Neural cell (in vitro differentiated cells): ENCODE data around the gene PCP2.

Experiments used
- MXI1 ChIP-seq: fragments of 450-650 bp; conservative IDR thresholded peaks from 2 replicates; pipeline ENCODE4 v1.6.1; 2014; ENCODE audit warnings: antibody characterized with exemption, mild to moderate bottlenecking; ENCODE audit not compliant: poor library complexity, severe bottlenecking
- POLR2AphosphoS5 ChIP-seq: IDR thresholded peaks from 2 replicates; pipeline ENCODE4 v1.6.1; 2012
- TAF1 ChIP-seq: IDR thresholded peaks from 2 replicates; pipeline ENCODE4 v1.6.1; 2012; ENCODE audit warnings: low read depth
- TF ChIP-seq, protein P1 (sequence below): fragments of 450-650 bp; IDR thresholded peaks from 2 replicates; pipeline ENCODE4 v1.5.1; 2014; ENCODE audit warnings: antibody characterized with exemption, mild to moderate bottlenecking, moderate library complexity; ENCODE audit not compliant: poor library complexity, severe bottlenecking

DNA sequence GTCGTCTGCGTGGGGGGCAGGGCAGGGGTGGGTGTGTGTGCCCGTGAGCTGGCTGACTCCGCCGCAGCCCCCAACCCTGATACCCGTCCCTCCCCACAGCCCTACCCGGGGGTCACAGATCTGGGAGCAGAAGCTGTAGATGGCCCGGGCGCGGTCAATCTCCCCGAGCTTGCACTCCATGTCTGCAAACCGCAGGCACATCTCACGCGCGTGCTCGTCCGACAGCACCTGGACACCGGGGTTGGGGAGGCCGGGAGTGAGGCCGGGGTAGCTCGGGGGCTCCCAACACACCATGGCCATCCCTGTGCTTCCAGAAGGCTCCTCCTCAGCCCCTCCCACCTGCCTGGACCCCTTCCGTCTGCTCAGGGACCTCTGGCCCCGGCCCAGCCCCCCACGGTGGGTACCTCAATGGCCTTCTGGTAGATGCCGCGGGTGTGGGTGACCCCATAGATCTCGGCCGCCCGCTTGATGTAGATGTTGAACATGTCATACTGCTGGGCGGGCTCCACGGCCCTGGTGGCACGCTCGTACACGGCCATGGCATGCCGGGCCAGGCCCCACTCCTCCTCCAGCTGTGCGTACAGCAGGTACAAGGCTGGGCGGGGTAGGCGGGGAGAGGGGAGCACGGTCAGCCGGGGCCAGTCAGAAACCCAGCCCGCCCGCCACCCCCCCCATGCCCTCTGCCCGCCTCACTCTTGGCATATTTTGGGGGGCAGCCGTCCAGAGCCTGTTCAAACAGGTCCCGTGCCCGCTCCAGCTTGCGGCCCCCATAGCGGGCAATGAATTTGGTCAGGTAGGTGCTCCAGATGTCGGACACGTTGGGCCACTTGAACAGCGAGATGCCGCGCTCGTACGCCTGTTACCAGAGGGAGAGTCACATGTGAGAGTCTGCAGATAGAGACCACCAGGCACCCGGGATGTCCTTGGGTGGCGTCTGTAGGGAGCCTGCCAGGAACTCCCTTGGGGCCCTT lies 12.8 kb downstream of the PCP2 start:
- TF ChIP-seq TAF1 = no peak
- TF ChIP-seq, protein P1, sequence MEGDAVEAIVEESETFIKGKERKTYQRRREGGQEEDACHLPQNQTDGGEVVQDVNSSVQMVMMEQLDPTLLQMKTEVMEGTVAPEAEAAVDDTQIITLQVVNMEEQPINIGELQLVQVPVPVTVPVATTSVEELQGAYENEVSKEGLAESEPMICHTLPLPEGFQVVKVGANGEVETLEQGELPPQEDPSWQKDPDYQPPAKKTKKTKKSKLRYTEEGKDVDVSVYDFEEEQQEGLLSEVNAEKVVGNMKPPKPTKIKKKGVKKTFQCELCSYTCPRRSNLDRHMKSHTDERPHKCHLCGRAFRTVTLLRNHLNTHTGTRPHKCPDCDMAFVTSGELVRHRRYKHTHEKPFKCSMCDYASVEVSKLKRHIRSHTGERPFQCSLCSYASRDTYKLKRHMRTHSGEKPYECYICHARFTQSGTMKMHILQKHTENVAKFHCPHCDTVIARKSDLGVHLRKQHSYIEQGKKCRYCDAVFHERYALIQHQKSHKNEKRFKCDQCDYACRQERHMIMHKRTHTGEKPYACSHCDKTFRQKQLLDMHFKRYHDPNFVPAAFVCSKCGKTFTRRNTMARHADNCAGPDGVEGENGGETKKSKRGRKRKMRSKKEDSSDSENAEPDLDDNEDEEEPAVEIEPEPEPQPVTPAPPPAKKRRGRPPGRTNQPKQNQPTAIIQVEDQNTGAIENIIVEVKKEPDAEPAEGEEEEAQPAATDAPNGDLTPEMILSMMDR = no peak
- TF ChIP-seq POLR2AphosphoS5 = no peak
- TF ChIP-seq MXI1 = no peak
